ENCODE results near the gene TNRC6C.

Gene TNRC6C

GRCh38 chr17:78128551-78129350, 170.2 kb downstream of the TNRC6C start, which contains the start of gene TMC6:
TSS of gene TMC6 (minus strand) at chr17:78128755. CDS start at chr17:78126832, 1,923 bp downstream.
- peak within 1 kb of the TSS; percentile 86 for H3K27ac ChIP-seq (ENCODE audit: insufficient read depth, low read length, poor library complexity, severe bottlenecking)
- no peaks in the 10 kb centered on the region for H3K27me3 ChIP-seq (replicated peaks; ENCODE audit: control insufficient read depth, insufficient read depth, low read length, poor library complexity, severe bottlenecking)
- peak within 1 kb of the TSS; percentile 97 for H3K4me3 ChIP-seq (ENCODE audit: insufficient read depth, low read depth, low read length, poor library complexity, severe bottlenecking)
- no peaks in the 10 kb centered on the region for H3K9me3 ChIP-seq (ENCODE audit: control insufficient read depth, low read length)
- peak; percentile 68 to 77 (median 69) for DNase-seq
- H3K4me1 ChIP-seq (ENCODE audit: control insufficient read depth, insufficient read depth, low read length, poor library complexity, severe bottlenecking): peaks cover 75% of the 10 kb centered on the region
- peaks cover 29% of the 10 kb centered on the region for H3K36me3 ChIP-seq (ENCODE audit: control insufficient read depth, insufficient read depth, low read length)

GRCh38 chr17:78129351-78130089, 171.0 kb downstream of the TNRC6C start:
- Histone ChIP-seq H3K36me3 (ENCODE audit: control insufficient read depth, insufficient read depth, low read length) (peaks cover 32% of the 10 kb centered on the region), H3K4me3 (ENCODE audit: insufficient read depth, low read depth, low read length, poor library complexity, severe bottlenecking) (peak overlapping the region; percentile 97), H3K9me3 (ENCODE audit: control insufficient read depth, low read length) (no peaks in the 10 kb centered on the region), H3K27me3 (replicated peaks; ENCODE audit: control insufficient read depth, insufficient read depth, low read length, poor library complexity, severe bottlenecking) (no peaks in the 10 kb centered on the region), H3K4me1 (ENCODE audit: control insufficient read depth, insufficient read depth, low read length, poor library complexity, severe bottlenecking) (peaks cover 75% of the 10 kb centered on the region), H3K27ac (ENCODE audit: insufficient read depth, low read length, poor library complexity, severe bottlenecking) (peak overlapping the region; percentile 86)
- peak in 1 of 3 donors; percentile 27 for DNase-seq

- Histone ChIP-seq H3K27ac (ENCODE audit: insufficient read depth, low read length, poor library complexity, severe bottlenecking) (peak overlapping the region; percentile 86), H3K4me3 (ENCODE audit: insufficient read depth, low read depth, low read length, poor library complexity, severe bottlenecking) (peak overlapping the region; percentile 97), H3K4me1 (ENCODE audit: control insufficient read depth, insufficient read depth, low read length, poor library complexity, severe bottlenecking) (peaks cover 74% of the 10 kb centered on the region), H3K9me3 (ENCODE audit: control insufficient read depth, low read length) (no peaks in the 10 kb centered on the region), H3K36me3 (ENCODE audit: control insufficient read depth, insufficient read depth, low read length) (peaks cover 35% of the 10 kb centered on the region), H3K27me3 (replicated peaks; ENCODE audit: control insufficient read depth, insufficient read depth, low read length, poor library complexity, severe bottlenecking) (no peaks in the 10 kb centered on the region)
- DNase-seq: no peak
These were observed 171.6 kb downstream of the TNRC6C start for GRCh38 chr17:78130090-78130436.

- Histone ChIP-seq H3K4me3 (ENCODE audit: insufficient read depth, low read depth, low read length, poor library complexity, severe bottlenecking) (peak within 1 kb of the TSS; percentile 97), H3K4me1 (ENCODE audit: control insufficient read depth, insufficient read depth, low read length, poor library complexity, severe bottlenecking) (peaks cover 70% of the 10 kb centered on the region), H3K27me3 (replicated peaks; ENCODE audit: control insufficient read depth, insufficient read depth, low read length, poor library complexity, severe bottlenecking) (no peaks in the 10 kb centered on the region), H3K36me3 (ENCODE audit: control insufficient read depth, insufficient read depth, low read length) (peaks cover 35% of the 10 kb centered on the region), H3K9me3 (ENCODE audit: control insufficient read depth, low read length) (no peaks in the 10 kb centered on the region), H3K27ac (ENCODE audit: insufficient read depth, low read length, poor library complexity, severe bottlenecking) (peak within 1 kb of the TSS; percentile 86)
- DNase-seq: peak; percentile 78 to 79 (median 79)
These were observed 172.1 kb downstream of the TNRC6C start, which contains the start of gene TMC8 for GRCh38 chr17:78130437-78131101. TSS of gene TMC8 (plus strand) at chr17:78130771. CDS start at chr17:78131589, 818 bp downstream.

- Histone ChIP-seq H3K9me3 (ENCODE audit: control insufficient read depth, low read length) (no peaks in the 10 kb centered on the region), H3K4me3 (ENCODE audit: insufficient read depth, low read depth, low read length, poor library complexity, severe bottlenecking) (peak overlapping the region; percentile 97), H3K36me3 (ENCODE audit: control insufficient read depth, insufficient read depth, low read length) (peaks cover 34% of the 10 kb centered on the region), H3K4me1 (ENCODE audit: control insufficient read depth, insufficient read depth, low read length, poor library complexity, severe bottlenecking) (peaks cover 67% of the 10 kb centered on the region), H3K27ac (ENCODE audit: insufficient read depth, low read length, poor library complexity, severe bottlenecking) (peak overlapping the region; percentile 86), H3K27me3 (replicated peaks; ENCODE audit: control insufficient read depth, insufficient read depth, low read length, poor library complexity, severe bottlenecking) (no peaks in the 10 kb centered on the region)
- peak in 2 of 3 donors; percentile 43 to 44 for DNase-seq
These were observed 172.9 kb downstream of the TNRC6C start for GRCh38 chr17:78131172-78132083.

- Histone ChIP-seq H3K27me3 (replicated peaks; ENCODE audit: control insufficient read depth, insufficient read depth, low read length, poor library complexity, severe bottlenecking) (no peaks in the 10 kb centered on the region), H3K4me1 (ENCODE audit: control insufficient read depth, insufficient read depth, low read length, poor library complexity, severe bottlenecking) (peaks cover 67% of the 10 kb centered on the region), H3K9me3 (ENCODE audit: control insufficient read depth, low read length) (no peaks in the 10 kb centered on the region), H3K27ac (ENCODE audit: insufficient read depth, low read length, poor library complexity, severe bottlenecking) (peak overlapping the region; percentile 86), H3K36me3 (ENCODE audit: control insufficient read depth, insufficient read depth, low read length) (peaks cover 42% of the 10 kb centered on the region), H3K4me3 (ENCODE audit: insufficient read depth, low read depth, low read length, poor library complexity, severe bottlenecking) (peak overlapping the region; percentile 97)
- DNase-seq: peak; percentile 52 to 59 (median 55)
These were observed 173.7 kb downstream of the TNRC6C start for GRCh38 chr17:78132084-78132676.

GRCh38 chr17:78132767-78133178, 174.3 kb downstream of the TNRC6C start:
- H3K4me1 ChIP-seq (ENCODE audit: control insufficient read depth, insufficient read depth, low read length, poor library complexity, severe bottlenecking): peaks cover 73% of the 10 kb centered on the region
- H3K27ac ChIP-seq (ENCODE audit: insufficient read depth, low read length, poor library complexity, severe bottlenecking): peak overlapping the region; percentile 86
- peak overlapping the region; percentile 97 for H3K4me3 ChIP-seq (ENCODE audit: insufficient read depth, low read depth, low read length, poor library complexity, severe bottlenecking)
- peaks cover 42% of the 10 kb centered on the region for H3K36me3 ChIP-seq (ENCODE audit: control insufficient read depth, insufficient read depth, low read length)
- no peaks in the 10 kb centered on the region for H3K9me3 ChIP-seq (ENCODE audit: control insufficient read depth, low read length)
- DNase-seq: no peak
- H3K27me3 ChIP-seq (replicated peaks; ENCODE audit: control insufficient read depth, insufficient read depth, low read length, poor library complexity, severe bottlenecking): no peaks in the 10 kb centered on the region

- H3K4me3 ChIP-seq (ENCODE audit: insufficient read depth, low read depth, low read length, poor library complexity, severe bottlenecking): peak overlapping the region; percentile 97
- H3K36me3 ChIP-seq (ENCODE audit: control insufficient read depth, insufficient read depth, low read length): peaks cover 42% of the 10 kb centered on the region
- H3K27ac ChIP-seq (ENCODE audit: insufficient read depth, low read length, poor library complexity, severe bottlenecking): peak overlapping the region; percentile 86
- no peaks in the 10 kb centered on the region for H3K9me3 ChIP-seq (ENCODE audit: control insufficient read depth, low read length)
- H3K27me3 ChIP-seq (replicated peaks; ENCODE audit: control insufficient read depth, insufficient read depth, low read length, poor library complexity, severe bottlenecking): no peaks in the 10 kb centered on the region
- H3K4me1 ChIP-seq (ENCODE audit: control insufficient read depth, insufficient read depth, low read length, poor library complexity, severe bottlenecking): peaks cover 73% of the 10 kb centered on the region
- no peak for DNase-seq
These were observed 174.9 kb downstream of the TNRC6C start for GRCh38 chr17:78133179-78133951.

Data from effector memory CD4-positive, alpha-beta T cell (primary cell).